ENCODE data around the gene GPR132. TPM values are rescaled to one million over a fixed set of nuclear protein-coding genes. Genes with fewer than 3 reads are reported as not detected.
"Not testable (repeated sequence)": the region's sequence is repeated elsewhere in the genome, so short reads cannot be mapped to it uniquely, and the experiment has no call there.

Gene GPR132
- total RNA-seq, 2 donors from 2014 or later, result 1.0 TPM

DNA sequence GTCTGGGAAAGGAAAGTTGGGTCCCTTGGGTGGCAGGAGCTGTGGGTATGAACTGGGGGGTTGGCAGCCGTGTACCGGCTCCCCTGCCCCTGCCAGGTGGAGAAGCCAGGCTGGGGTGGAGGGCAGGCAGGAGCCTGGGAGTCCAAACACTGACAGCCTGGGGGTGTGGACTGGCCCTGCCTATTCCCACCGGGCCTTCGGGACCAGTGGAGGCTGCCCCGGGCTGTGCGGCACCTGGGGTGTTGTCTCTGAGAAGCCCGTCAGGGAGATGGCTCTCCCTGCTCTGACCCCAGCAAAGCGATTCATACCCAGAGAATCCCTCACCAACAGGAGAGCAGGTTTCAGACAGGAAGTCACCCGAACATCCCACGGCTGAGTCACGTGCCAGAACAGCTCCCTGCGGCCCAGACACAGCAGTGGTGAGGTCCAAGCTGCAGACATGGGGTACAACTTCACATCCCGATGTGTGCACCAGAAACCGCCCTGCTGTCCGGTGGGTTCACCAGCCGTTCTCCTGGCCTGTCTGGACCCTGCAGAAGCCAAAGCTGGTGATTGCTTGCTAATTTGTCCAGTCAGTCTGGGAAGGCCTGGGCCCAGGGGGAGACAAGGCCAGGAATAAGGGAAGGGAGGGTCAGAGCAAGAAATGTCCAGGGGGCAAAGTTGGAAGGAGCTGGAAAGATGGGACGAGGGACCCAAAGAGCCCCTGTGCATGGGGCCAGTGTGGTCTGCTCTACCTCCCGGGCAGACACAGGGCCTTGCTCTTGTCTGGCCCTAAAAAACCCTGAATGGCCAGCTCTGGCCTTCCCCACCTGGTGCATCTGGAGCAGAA lies 2.1 kb upstream of the GPR132 start:
- no peak overlapping the region for H3K27ac ChIP-seq
- H3K4me1 ChIP-seq, result no peaks in the 10 kb centered on the region
- no peak overlapping the region for H3K9ac ChIP-seq (ENCODE audit: low read depth in 2 of 2, low read length in 2 of 2)
- H3K27me3 ChIP-seq, result no peaks in the 10 kb centered on the region
- intact Hi-C loops (cut with DNase I), result no loop called here
- no peak for DNase-seq
- H3K9me3 ChIP-seq, result no peaks in the 10 kb centered on the region
- H3K4me3 ChIP-seq, result no peak overlapping the region
- TF ChIP-seq, protein P1, sequence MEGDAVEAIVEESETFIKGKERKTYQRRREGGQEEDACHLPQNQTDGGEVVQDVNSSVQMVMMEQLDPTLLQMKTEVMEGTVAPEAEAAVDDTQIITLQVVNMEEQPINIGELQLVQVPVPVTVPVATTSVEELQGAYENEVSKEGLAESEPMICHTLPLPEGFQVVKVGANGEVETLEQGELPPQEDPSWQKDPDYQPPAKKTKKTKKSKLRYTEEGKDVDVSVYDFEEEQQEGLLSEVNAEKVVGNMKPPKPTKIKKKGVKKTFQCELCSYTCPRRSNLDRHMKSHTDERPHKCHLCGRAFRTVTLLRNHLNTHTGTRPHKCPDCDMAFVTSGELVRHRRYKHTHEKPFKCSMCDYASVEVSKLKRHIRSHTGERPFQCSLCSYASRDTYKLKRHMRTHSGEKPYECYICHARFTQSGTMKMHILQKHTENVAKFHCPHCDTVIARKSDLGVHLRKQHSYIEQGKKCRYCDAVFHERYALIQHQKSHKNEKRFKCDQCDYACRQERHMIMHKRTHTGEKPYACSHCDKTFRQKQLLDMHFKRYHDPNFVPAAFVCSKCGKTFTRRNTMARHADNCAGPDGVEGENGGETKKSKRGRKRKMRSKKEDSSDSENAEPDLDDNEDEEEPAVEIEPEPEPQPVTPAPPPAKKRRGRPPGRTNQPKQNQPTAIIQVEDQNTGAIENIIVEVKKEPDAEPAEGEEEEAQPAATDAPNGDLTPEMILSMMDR (IDR thresholded peaks at IDR 0.05), result no peak
- H3K36me3 ChIP-seq, result no peaks in the 10 kb centered on the region

DNA sequence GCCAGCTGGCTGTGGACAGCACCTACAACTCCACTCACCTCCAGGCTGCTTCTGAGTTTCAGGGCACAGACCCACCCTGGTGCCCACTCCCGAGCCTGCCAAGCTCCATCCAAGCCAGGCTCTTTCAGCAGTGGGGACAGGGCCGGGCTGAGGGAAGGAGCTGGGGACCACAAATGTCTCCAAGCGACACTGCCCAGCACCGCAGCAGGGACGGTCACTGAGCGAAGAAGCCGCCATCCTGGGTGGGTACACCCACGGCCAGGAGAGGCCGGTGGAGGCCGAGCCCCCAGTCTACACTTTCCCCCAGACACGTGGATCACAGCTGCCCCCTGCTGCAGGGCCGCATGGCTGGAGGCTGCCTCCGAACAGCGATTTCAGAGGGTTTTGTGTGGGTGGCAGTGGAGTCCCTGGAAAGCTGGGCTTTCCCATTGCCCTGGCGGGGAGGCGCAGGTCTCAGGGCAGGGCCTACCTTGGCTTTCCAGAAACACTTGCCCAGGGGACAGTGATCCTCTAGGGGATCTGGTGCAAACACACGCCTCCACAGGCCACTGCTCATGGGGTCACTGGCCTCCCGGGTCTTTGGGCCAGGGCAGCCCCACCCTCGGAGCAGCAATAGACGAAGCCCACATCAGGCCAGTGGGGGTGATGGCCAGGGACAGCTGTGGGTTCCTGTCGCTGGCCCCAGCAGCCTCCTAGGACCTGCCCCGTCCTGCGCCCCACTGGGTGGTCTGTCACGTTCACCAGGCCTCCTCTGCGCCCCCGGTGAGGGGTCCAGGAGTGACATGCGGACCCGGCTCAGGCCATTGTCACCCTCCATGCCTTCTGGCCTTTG lies 1.2 kb upstream of the GPR132 start:
- DNase-seq, result no peak
- Histone ChIP-seq H3K4me3 (no peak overlapping the region), H3K4me1 (no peaks in the 10 kb centered on the region), H3K36me3 (no peaks in the 10 kb centered on the region), H3K9me3 (no peaks in the 10 kb centered on the region), H3K27ac (peak overlapping the region; percentile 65), H3K9ac (ENCODE audit: low read depth in 2 of 2, low read length in 2 of 2) (peak overlapping the region in 1 of 2 donors; percentile 50), H3K27me3 (no peaks in the 10 kb centered on the region)
- TF ChIP-seq, protein P1 (IDR thresholded peaks at IDR 0.05), result no peak
- intact Hi-C loops (cut with DNase I), result no loop called here

DNA sequence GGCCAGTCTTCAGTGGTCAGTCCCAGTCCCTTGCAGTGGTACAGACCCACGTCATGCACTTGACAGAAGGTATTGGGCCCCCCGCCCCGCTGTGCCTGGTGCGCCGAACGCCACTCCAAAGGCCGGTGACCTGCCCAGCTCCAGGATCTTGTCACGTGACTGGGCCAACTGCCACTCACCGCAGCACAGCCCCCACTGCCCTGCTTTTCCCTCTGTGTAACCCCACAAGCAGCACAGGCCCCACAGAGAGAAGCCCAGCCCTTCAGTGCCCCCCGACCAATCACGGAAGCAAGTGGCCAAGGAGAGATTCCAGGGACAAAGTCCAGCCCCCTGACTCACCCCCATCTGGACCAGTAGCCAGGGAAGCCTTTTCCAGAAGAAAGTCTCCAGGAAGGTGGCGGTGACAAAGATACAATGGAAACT lies 498 bp downstream of the GPR132 start:
- intact Hi-C loops (cut with DNase I), result no loop called here
- Histone ChIP-seq H3K4me3 (peak overlapping the region; percentile 23), H3K9me3 (no peaks in the 10 kb centered on the region), H3K36me3 (no peaks in the 10 kb centered on the region), H3K4me1 (no peaks in the 10 kb centered on the region), H3K27me3 (no peaks in the 10 kb centered on the region), H3K9ac (ENCODE audit: low read depth in 2 of 2, low read length in 2 of 2) (peak overlapping the region; percentile 8 to 50), H3K27ac (peak overlapping the region; percentile 61)
- DNase-seq, result no peak
- TF ChIP-seq, protein P1 (IDR thresholded peaks at IDR 0.05), result no peak

DNA sequence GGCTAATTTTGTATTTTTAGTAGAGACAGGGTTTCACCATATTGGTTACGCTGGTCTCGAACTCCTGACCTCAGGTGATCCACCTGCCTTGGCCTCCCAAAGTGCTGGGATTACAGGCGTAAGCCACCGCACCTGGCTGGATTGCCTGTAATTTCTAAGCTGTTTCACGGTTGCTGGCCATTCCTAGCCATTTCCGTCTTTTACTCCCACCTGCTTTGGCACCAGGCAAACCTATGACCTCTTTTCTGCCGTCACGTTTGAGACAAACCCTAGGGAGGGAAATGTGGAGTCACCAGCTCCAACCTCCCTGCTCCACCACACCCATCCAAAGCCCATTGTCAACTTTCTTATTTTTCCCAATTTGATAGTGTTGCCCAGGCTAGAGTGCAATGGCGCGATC lies 1.2 kb downstream of the GPR132 start:
- no peaks in the 10 kb centered on the region for H3K9me3 ChIP-seq
- H3K27ac ChIP-seq, result peak overlapping the region; percentile 61
- no peak for DNase-seq
- peak overlapping the region; percentile 23 for H3K4me3 ChIP-seq
- H3K27me3 ChIP-seq, result no peaks in the 10 kb centered on the region
- no peaks in the 10 kb centered on the region for H3K36me3 ChIP-seq
- no peaks in the 10 kb centered on the region for H3K4me1 ChIP-seq
- intact Hi-C loops (cut with DNase I), result no loop called here
- no peak overlapping the region for H3K9ac ChIP-seq (ENCODE audit: low read depth in 2 of 2, low read length in 2 of 2)
- TF ChIP-seq, protein P1 (IDR thresholded peaks at IDR 0.05), result no peak

DNA sequence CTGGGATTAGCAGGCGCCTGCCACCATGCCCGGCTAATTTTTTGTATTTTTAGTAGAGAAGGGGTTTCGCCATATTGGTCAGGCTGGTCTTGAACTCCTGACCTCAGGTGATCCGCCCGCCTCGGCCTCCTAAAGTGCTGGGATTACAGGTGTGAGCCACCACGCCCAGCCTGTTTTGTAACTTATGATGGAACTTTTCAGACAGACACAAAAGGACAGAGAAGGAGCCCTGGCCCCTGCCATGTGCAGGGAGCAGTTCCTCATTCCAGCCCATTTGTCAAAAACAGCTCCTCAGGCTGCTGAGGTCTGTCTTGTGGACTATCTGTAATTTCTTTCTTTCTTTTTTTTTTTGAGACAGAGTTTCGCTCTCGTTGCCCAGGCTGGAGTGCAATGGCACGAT lies 1.7 kb downstream of the GPR132 start:
- H3K9me3 ChIP-seq; H3K27me3 ChIP-seq; H3K4me3 ChIP-seq; H3K4me1 ChIP-seq; DNase-seq; H3K36me3 ChIP-seq; H3K9ac ChIP-seq (ENCODE audit: low read depth in 2 of 2, low read length in 2 of 2); intact Hi-C loops (cut with DNase I): not testable (repeated sequence)
- peak overlapping the region; percentile 12 for H3K27ac ChIP-seq
